Measurements from ENCODE around the gene SLC37A1.

The SLC37A1 gene

DNA sequence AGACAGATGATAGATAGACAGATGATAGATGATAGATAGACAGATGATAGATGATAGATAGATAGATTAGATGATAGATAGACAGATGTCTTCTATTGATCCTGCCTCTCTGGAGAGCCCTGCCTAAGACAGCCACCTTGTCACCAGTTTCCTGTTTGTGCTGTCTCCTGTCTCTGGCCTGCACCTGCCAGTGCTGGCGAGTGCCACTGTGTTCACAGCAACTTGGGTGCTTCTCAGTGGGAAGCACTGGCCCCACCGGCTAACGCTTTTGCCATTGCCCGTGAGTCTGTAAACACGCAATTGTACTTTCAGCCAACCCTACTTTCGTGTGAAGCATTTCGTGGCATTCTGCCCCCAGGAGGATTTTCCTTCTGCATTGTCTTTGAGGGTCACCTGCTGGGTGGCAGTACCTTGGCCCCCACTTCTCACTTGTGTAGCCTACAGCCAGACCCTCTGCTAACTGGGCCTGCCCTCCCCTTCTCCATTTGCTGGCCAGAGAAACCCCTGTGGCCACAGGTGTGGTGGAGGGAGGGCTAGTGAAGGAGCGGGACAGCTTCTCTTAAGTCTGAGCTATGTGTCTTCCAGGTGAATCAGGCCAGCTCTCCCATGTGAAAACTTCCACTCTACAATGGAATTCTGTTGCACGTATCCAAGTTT lies 116.4 kb downstream of the SLC37A1 start:
- no peak for TF ChIP-seq CTCF (IDR thresholded peaks at IDR 0.05; ENCODE audit: insufficient read depth, missing control alignments)
- no peak for FAIRE-seq
- no peak for DNase-seq (ENCODE audit: insufficient read length, low spot score)

DNA sequence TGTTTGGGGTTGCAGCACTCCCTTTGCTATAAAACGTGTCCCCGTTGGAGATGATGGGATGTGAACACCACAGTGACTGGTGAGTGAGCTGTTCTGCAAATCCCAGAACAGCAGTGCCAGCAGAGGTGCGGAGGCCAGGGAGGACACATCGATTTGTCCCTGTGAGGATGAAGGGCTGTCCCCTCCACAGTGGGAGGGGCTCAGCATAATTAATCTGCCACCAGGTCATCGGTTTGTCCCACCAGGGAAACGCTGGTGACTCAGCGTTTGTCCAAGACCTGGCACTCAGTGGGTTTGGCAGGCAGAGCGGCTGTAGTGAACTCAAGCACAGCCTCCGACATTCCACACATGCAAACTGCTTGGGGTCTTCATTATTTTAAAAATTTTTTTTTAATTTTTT lies 117.0 kb downstream of the SLC37A1 start:
- DNase-seq (ENCODE audit: insufficient read length, low spot score): no peak
- TF ChIP-seq CTCF (IDR thresholded peaks at IDR 0.05; ENCODE audit: insufficient read depth, missing control alignments): no peak
- no peak for FAIRE-seq

Data from D721Med (cell line).